Measurements from ENCODE around the gene HHEX.
"Not testable (repeated sequence)": the region's sequence is repeated elsewhere in the genome, so short reads cannot be mapped to it uniquely, and the experiment has no call there.

The HHEX gene

DNA sequence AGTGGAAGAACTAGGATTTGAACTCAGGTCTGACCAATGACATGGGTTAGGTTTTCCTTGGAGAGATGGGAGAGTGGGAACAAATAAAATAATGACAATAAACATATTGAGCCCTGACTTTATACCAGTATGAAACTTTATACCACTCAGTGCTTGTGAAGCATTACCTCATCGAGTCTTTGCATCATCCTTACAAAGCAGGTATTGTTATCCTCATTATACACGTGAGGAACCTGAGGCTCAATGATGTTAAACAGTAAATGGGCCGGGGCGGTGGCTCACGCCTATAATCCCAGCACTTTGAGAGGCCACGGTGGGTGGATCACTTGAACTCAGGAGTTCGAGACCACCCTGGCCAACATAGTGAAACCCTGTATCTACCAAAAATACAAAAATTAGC, 47.7 kb downstream of the HHEX start:
- no peak for DNase-seq (ENCODE audit: low spot score)

GRCh38 chr10:92740762-92741161, 51.0 kb downstream of the HHEX start:
- DNase-seq (ENCODE audit: low spot score): no peak

DNA sequence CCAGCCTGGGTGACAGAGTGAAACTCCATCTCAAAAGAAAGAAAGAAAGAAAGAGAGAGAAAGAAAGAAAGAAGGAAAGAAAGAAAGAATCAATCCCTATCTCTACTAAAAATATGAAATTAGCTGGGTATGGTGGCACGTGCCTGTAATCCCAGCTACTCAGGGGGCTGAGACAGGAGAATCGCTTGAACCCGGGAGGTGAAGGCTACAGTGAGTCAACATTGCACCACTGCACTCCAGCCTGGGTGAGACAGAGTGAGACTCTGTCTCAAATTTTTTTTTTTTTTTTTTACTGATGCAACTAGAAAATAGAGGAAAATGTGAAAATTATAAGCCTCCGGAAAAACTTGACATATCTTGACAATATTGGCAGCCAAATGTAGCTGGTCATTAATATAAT, 52.0 kb downstream of the HHEX start:
- DNase-seq (ENCODE audit: low spot score): not testable (repeated sequence)

- no peak for DNase-seq (ENCODE audit: low spot score)
These were observed 52.8 kb downstream of the HHEX start for GRCh38 chr10:92742331-92743228.
